Neural cell (in vitro differentiated cells): Measurements from ENCODE around the gene CCDC136. TPM values are rescaled to one million over a fixed set of nuclear protein-coding genes. Genes with fewer than 3 reads are reported as not detected.

Experiments
- H2AFZ ChIP-seq: fragments of 200-600, 300-800 bp; sonication (generic), shearing (Covaris generic); 2 replicates; pipeline ENCODE4 v1.6.0; 2014; ENCODE audit warnings: low read depth, mild to moderate bottlenecking, antibody characterized with exemption, low read length, moderate library complexity
- H3F3A ChIP-seq: fragments of 200-600 bp; shearing (Covaris generic); 2 replicates; pipeline ENCODE4 v1.6.1; 2016; ENCODE audit warnings: mild to moderate bottlenecking, moderate library complexity, mixed read lengths, antibody characterized with exemption, low read length; ENCODE audit not compliant: insufficient read depth, poor library complexity, severe bottlenecking
- H3K27ac ChIP-seq: fragments of 200-600, 300-800 bp; sonication (generic), shearing (Covaris generic); 2 replicates; pipeline ENCODE4 v1.5.1; 2014; ENCODE audit warnings: mild to moderate bottlenecking, low read length, moderate library complexity
- H3K27me3 ChIP-seq: fragments of 300-800, 200-600 bp; sonication (generic), shearing (Covaris generic); 2 replicates; pipeline ENCODE4 v1.6.0; 2014; ENCODE audit warnings: mild to moderate bottlenecking, low read depth, low read length, moderate library complexity; ENCODE audit not compliant: insufficient read depth
- H3K36me3 ChIP-seq: fragments of 300-800, 200-600 bp; sonication (generic), shearing (Covaris generic); 2 replicates; pipeline ENCODE4 v1.5.1; 2014; ENCODE audit warnings: mild to moderate bottlenecking, antibody characterized with exemption, low read length, moderate library complexity; ENCODE audit not compliant: insufficient read depth
- H3K4me2 ChIP-seq: fragments of 300-800, 200-600 bp; sonication (generic), shearing (Covaris generic); 2 replicates; pipeline ENCODE4 v1.6.0; 2014; ENCODE audit warnings: mild to moderate bottlenecking, low read length
- H3K4me3 ChIP-seq: fragments of 300-800, 200-600 bp; sonication (generic), shearing (Covaris generic); 2 replicates; pipeline ENCODE4 v1.5.1; 2014; ENCODE audit warnings: mild to moderate bottlenecking, low read length, moderate library complexity
- H3K79me2 ChIP-seq: fragments of 200-600 bp; shearing (Covaris generic); replicated peaks from 2 replicates; pipeline ENCODE4 v1.6.0; 2014; ENCODE audit warnings: mild to moderate bottlenecking, low read length, moderate library complexity; ENCODE audit not compliant: insufficient read depth
- H3K9ac ChIP-seq: fragments of 300-800, 200-600 bp; sonication (generic), shearing (Covaris generic); 2 replicates; pipeline ENCODE4 v1.6.1; 2016; ENCODE audit warnings: mild to moderate bottlenecking, low read length, mixed read lengths
- H3K9me2 ChIP-seq: fragments of 200-600 bp; shearing (Covaris generic); 2 replicates; pipeline ENCODE4 v1.6.1; 2016; ENCODE audit warnings: mild to moderate bottlenecking, low read length, mixed read lengths; ENCODE audit not compliant: insufficient read depth
- H3K9me3 ChIP-seq: fragments of 200-600, 300-800 bp; sonication (generic), shearing (Covaris generic); 2 replicates; pipeline ENCODE4 v1.6.1; 2016; ENCODE audit warnings: mild to moderate bottlenecking, mixed run types, low read length, moderate library complexity, mixed read lengths
- H4K20me1 ChIP-seq: fragments of 200-600 bp; shearing (Covaris generic); 2 replicates; pipeline ENCODE4 v1.6.1; 2016; ENCODE audit warnings: mild to moderate bottlenecking, mixed run types; ENCODE audit not compliant: insufficient read depth
- EP300 ChIP-seq: fragments of 450-650 bp; conservative IDR thresholded peaks from 2 replicates; pipeline ENCODE4 v1.6.1; 2014; ENCODE audit warnings: antibody characterized with exemption, mild to moderate bottlenecking, moderate library complexity; ENCODE audit not compliant: poor library complexity, severe bottlenecking
- EZH2 ChIP-seq: fragments of 200-600, 300-800 bp; shearing (Covaris generic), sonication (generic); IDR thresholded peaks from 2 replicates; pipeline ENCODE4 v1.6.1; 2014; ENCODE audit warnings: antibody characterized with exemption, low read length, borderline replicate concordance, mild to moderate bottlenecking; ENCODE audit not compliant: insufficient read depth, poor library complexity, severe bottlenecking
- MXI1 ChIP-seq: fragments of 450-650 bp; conservative IDR thresholded peaks from 2 replicates; pipeline ENCODE4 v1.6.1; 2014; ENCODE audit warnings: antibody characterized with exemption, mild to moderate bottlenecking; ENCODE audit not compliant: poor library complexity, severe bottlenecking
- POLR2AphosphoS5 ChIP-seq: IDR thresholded peaks from 2 replicates; pipeline ENCODE4 v1.6.1; 2012
- RAD21 ChIP-seq: fragments of 450-650 bp; conservative IDR thresholded peaks from 2 replicates; pipeline ENCODE4 v1.6.1; 2014; ENCODE audit warnings: antibody characterized with exemption, mild to moderate bottlenecking, moderate library complexity
- SMC3 ChIP-seq: fragments of 450-650 bp; conservative IDR thresholded peaks from 2 replicates; pipeline ENCODE4 v1.6.1; 2014; ENCODE audit warnings: antibody characterized with exemption, mild to moderate bottlenecking, moderate library complexity; ENCODE audit not compliant: poor library complexity
- TAF1 ChIP-seq: IDR thresholded peaks from 2 replicates; pipeline ENCODE4 v1.6.1; 2012; ENCODE audit warnings: low read depth
- polyA plus RNA-seq: library from polyadenylated mRNA; depleted of rRNA; stranded (reverse); fragments of >200 nt; gene quantifications from 2 replicates; pipeline ENCODE4 v1.2.3, GENCODE V29; 2014
- TF ChIP-seq, protein P1 (sequence below): IDR thresholded peaks from 2 replicates; pipeline ENCODE4 v1.6.1; 2012; ENCODE audit warnings: borderline replicate concordance
- TF ChIP-seq, protein P2 (sequence below): fragments of 450-650 bp; IDR thresholded peaks from 2 replicates; pipeline ENCODE4 v1.5.1; 2014; ENCODE audit warnings: antibody characterized with exemption, mild to moderate bottlenecking, moderate library complexity; ENCODE audit not compliant: poor library complexity, severe bottlenecking

The CCDC136 gene
- polyA plus RNA-seq, 1 donor from 2014 or later: 42.5 TPM

DNA sequence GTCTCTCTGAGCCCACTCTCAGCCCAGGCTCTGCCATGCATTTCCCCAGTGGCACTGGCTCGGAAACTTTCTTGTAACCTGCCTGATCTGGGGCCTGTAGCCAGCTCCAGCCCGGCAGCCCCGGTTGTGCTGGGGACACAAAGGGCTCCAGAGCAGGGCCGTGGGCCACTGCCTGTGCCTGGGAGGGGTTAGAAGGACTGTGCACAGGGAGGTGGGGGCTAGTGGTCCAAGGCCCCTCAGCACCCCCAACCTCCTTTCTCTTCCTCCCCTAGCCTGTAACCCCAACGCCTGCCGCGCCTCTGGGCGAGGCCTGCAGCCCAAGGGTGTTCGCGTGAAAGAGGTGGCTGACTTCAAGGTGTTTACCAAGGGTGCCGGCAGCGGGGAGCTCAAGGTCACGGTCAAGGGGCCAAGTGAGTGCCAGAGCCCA is 48.0 kb downstream of the CCDC136 start:
- Histone ChIP-seq H3K27ac (no peak overlapping the region), H3F3A (no peaks in the 10 kb centered on the region), H3K36me3 (no peaks in the 10 kb centered on the region), H2AFZ (no peak overlapping the region), H3K27me3 (no peaks in the 10 kb centered on the region), H3K4me2 (no peak overlapping the region), H3K9me3 (no peaks in the 10 kb centered on the region), H3K79me2 (no peaks in the 10 kb centered on the region), H3K4me3 (no peak overlapping the region), H4K20me1 (no peaks in the 10 kb centered on the region), H3K9ac (no peak overlapping the region), H3K9me2 (no peaks in the 10 kb centered on the region)
- no peak for TF ChIP-seq EP300
- TF ChIP-seq SMC3: no peak
- TF ChIP-seq TAF1: no peak
- TF ChIP-seq, protein P1, sequence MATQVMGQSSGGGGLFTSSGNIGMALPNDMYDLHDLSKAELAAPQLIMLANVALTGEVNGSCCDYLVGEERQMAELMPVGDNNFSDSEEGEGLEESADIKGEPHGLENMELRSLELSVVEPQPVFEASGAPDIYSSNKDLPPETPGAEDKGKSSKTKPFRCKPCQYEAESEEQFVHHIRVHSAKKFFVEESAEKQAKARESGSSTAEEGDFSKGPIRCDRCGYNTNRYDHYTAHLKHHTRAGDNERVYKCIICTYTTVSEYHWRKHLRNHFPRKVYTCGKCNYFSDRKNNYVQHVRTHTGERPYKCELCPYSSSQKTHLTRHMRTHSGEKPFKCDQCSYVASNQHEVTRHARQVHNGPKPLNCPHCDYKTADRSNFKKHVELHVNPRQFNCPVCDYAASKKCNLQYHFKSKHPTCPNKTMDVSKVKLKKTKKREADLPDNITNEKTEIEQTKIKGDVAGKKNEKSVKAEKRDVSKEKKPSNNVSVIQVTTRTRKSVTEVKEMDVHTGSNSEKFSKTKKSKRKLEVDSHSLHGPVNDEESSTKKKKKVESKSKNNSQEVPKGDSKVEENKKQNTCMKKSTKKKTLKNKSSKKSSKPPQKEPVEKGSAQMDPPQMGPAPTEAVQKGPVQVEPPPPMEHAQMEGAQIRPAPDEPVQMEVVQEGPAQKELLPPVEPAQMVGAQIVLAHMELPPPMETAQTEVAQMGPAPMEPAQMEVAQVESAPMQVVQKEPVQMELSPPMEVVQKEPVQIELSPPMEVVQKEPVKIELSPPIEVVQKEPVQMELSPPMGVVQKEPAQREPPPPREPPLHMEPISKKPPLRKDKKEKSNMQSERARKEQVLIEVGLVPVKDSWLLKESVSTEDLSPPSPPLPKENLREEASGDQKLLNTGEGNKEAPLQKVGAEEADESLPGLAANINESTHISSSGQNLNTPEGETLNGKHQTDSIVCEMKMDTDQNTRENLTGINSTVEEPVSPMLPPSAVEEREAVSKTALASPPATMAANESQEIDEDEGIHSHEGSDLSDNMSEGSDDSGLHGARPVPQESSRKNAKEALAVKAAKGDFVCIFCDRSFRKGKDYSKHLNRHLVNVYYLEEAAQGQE: no peak
- TF ChIP-seq RAD21: no peak
- no peak for TF ChIP-seq EZH2
- no peak for TF ChIP-seq MXI1
- no peak for TF ChIP-seq POLR2AphosphoS5
- TF ChIP-seq, protein P2, sequence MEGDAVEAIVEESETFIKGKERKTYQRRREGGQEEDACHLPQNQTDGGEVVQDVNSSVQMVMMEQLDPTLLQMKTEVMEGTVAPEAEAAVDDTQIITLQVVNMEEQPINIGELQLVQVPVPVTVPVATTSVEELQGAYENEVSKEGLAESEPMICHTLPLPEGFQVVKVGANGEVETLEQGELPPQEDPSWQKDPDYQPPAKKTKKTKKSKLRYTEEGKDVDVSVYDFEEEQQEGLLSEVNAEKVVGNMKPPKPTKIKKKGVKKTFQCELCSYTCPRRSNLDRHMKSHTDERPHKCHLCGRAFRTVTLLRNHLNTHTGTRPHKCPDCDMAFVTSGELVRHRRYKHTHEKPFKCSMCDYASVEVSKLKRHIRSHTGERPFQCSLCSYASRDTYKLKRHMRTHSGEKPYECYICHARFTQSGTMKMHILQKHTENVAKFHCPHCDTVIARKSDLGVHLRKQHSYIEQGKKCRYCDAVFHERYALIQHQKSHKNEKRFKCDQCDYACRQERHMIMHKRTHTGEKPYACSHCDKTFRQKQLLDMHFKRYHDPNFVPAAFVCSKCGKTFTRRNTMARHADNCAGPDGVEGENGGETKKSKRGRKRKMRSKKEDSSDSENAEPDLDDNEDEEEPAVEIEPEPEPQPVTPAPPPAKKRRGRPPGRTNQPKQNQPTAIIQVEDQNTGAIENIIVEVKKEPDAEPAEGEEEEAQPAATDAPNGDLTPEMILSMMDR: no peak

DNA sequence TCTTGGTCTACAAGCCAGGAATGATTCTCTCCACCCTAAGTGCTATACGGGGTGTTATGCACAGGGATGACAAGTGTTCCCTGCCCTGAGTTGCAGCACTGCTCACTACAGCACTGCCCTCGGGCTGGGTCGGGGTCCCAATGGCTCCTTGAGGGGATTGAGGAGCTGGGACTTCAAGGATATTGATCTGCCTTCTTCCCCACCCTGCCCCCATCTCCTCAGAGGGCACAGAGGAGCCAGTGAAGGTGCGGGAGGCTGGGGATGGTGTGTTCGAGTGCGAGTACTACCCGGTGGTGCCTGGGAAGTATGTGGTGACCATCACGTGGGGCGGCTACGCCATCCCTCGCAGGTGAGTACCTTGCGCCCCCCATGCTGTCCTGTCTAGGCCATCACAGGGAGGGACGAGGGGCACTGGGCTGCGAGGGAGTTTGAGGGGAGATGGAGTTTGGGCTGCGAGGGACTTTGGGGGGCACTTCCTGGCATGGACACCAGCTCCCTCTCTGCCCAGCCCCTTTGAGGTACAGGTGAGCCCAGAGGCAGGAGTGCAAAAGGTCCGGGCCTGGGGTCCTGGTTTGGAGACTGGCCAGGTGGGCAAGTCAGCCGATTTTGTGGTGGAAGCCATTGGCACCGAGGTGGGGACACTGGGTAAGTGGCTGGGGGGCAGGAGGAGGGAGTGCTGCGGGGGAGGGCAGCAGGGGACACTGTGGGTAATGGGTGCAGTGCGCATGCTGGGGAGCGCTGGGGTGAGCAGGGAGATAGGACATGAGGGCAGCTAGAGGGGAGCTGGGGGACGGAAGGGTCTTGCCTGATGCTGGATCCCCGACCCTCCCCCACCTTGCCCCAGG is 48.8 kb downstream of the CCDC136 start:
- H3K27me3 ChIP-seq: no peaks in the 10 kb centered on the region
- H2AFZ ChIP-seq: no peak overlapping the region
- H3K9me2 ChIP-seq: no peaks in the 10 kb centered on the region
- no peaks in the 10 kb centered on the region for H3K79me2 ChIP-seq
- H3K4me3 ChIP-seq: no peak overlapping the region
- no peaks in the 10 kb centered on the region for H3K36me3 ChIP-seq
- no peak overlapping the region for H3K9ac ChIP-seq
- no peaks in the 10 kb centered on the region for H4K20me1 ChIP-seq
- H3K27ac ChIP-seq: no peak overlapping the region
- TF ChIP-seq TAF1 (no peak), POLR2AphosphoS5 (no peak), SMC3 (no peak), EP300 (no peak), RAD21 (no peak), MXI1 (no peak), EZH2 (no peak)
- TF ChIP-seq, protein P2: no peak
- TF ChIP-seq, protein P1: no peak
- H3K4me2 ChIP-seq: no peak overlapping the region
- H3F3A ChIP-seq: no peaks in the 10 kb centered on the region
- no peaks in the 10 kb centered on the region for H3K9me3 ChIP-seq
